ENCODE measurements around the gene KRTAP19-6. TPM values are rescaled to one million over a fixed set of nuclear protein-coding genes. Genes with fewer than 3 reads are reported as not detected.

The KRTAP19-6 gene
- total RNA-seq, 1 experiment from 2014 or later: not detected

DNA sequence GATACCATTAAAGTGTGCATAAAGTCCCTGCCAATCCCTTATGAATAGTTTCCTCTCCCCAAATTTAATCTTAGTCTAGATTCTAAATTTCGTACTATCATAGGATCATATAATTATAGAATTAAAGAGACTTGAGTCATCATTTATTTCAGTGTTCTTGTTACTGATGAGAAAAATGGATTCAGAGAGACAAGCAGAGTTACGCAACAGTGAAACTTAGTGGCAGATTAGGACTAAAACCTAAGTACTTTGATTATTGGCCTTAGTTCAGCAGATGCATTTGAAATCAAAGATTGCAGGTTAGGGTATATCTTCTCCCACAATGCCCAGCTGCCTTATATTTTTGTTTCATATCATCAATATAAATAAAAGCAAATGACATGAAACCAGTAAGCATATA is 20.3 kb upstream of the KRTAP19-6 start:
- no peaks in the 10 kb centered on the region for H4K20me1 ChIP-seq (ENCODE audit: insufficient read depth)
- CTCF ChIA-PET: no interaction called here
- TF ChIP-seq, protein P1, sequence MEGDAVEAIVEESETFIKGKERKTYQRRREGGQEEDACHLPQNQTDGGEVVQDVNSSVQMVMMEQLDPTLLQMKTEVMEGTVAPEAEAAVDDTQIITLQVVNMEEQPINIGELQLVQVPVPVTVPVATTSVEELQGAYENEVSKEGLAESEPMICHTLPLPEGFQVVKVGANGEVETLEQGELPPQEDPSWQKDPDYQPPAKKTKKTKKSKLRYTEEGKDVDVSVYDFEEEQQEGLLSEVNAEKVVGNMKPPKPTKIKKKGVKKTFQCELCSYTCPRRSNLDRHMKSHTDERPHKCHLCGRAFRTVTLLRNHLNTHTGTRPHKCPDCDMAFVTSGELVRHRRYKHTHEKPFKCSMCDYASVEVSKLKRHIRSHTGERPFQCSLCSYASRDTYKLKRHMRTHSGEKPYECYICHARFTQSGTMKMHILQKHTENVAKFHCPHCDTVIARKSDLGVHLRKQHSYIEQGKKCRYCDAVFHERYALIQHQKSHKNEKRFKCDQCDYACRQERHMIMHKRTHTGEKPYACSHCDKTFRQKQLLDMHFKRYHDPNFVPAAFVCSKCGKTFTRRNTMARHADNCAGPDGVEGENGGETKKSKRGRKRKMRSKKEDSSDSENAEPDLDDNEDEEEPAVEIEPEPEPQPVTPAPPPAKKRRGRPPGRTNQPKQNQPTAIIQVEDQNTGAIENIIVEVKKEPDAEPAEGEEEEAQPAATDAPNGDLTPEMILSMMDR (IDR thresholded peaks at IDR 0.05 in 2 of 3, conservative IDR thresholded peaks at IDR 0.05 in 1 of 3; ENCODE audit: borderline replicate concordance in 1 of 3, insufficient read depth in 1 of 3, low read depth in 2 of 3, low read length in 2 of 3): no peak
- TF ChIP-seq ZNF274 (IDR thresholded peaks at IDR 0.05; ENCODE audit: low read depth, low read length) (no peak), JUND (IDR thresholded peaks at IDR 0.05) (no peak), SIN3A (IDR thresholded peaks at IDR 0.05; ENCODE audit: low read depth) (no peak), EGR1 (IDR thresholded peaks at IDR 0.05; ENCODE audit: low read depth) (no peak), POLR2AphosphoS5 (IDR thresholded peaks at IDR 0.05; ENCODE audit: low read depth, low read length) (no peak), ZFX (IDR thresholded peaks at IDR 0.05) (no peak), RAD21 (IDR thresholded peaks at IDR 0.05; ENCODE audit: low read depth) (no peak), CEBPB (IDR thresholded peaks at IDR 0.05; ENCODE audit: low read depth) (no peak), ELF1 (IDR thresholded peaks at IDR 0.05; ENCODE audit: borderline replicate concordance, low read depth) (no peak), FOSL1 (IDR thresholded peaks at IDR 0.05; ENCODE audit: low read depth) (no peak), EZH2phosphoT487 (IDR thresholded peaks at IDR 0.05; ENCODE audit: borderline replicate concordance) (no peak), POLR2A (IDR thresholded peaks at IDR 0.05; ENCODE audit: borderline replicate concordance, extremely low read depth, insufficient read depth, insufficient read length) (no peak), YY1 (IDR thresholded peaks at IDR 0.05; ENCODE audit: extremely low read depth, insufficient replicate concordance, low read depth, low read length) (no peak), TCF7L2 (IDR thresholded peaks at IDR 0.05; ENCODE audit: borderline replicate concordance, extremely low read depth, insufficient read depth, insufficient read length) (no peak)
- TF ChIP-seq, protein P2, sequence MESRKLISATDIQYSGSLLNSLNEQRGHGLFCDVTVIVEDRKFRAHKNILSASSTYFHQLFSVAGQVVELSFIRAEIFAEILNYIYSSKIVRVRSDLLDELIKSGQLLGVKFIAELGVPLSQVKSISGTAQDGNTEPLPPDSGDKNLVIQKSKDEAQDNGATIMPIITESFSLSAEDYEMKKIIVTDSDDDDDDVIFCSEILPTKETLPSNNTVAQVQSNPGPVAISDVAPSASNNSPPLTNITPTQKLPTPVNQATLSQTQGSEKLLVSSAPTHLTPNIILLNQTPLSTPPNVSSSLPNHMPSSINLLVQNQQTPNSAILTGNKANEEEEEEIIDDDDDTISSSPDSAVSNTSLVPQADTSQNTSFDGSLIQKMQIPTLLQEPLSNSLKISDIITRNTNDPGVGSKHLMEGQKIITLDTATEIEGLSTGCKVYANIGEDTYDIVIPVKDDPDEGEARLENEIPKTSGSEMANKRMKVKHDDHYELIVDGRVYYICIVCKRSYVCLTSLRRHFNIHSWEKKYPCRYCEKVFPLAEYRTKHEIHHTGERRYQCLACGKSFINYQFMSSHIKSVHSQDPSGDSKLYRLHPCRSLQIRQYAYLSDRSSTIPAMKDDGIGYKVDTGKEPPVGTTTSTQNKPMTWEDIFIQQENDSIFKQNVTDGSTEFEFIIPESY (IDR thresholded peaks at IDR 0.05; ENCODE audit: extremely low read depth, insufficient replicate concordance, low read length): no peak
- TF ChIP-seq, protein P3, sequence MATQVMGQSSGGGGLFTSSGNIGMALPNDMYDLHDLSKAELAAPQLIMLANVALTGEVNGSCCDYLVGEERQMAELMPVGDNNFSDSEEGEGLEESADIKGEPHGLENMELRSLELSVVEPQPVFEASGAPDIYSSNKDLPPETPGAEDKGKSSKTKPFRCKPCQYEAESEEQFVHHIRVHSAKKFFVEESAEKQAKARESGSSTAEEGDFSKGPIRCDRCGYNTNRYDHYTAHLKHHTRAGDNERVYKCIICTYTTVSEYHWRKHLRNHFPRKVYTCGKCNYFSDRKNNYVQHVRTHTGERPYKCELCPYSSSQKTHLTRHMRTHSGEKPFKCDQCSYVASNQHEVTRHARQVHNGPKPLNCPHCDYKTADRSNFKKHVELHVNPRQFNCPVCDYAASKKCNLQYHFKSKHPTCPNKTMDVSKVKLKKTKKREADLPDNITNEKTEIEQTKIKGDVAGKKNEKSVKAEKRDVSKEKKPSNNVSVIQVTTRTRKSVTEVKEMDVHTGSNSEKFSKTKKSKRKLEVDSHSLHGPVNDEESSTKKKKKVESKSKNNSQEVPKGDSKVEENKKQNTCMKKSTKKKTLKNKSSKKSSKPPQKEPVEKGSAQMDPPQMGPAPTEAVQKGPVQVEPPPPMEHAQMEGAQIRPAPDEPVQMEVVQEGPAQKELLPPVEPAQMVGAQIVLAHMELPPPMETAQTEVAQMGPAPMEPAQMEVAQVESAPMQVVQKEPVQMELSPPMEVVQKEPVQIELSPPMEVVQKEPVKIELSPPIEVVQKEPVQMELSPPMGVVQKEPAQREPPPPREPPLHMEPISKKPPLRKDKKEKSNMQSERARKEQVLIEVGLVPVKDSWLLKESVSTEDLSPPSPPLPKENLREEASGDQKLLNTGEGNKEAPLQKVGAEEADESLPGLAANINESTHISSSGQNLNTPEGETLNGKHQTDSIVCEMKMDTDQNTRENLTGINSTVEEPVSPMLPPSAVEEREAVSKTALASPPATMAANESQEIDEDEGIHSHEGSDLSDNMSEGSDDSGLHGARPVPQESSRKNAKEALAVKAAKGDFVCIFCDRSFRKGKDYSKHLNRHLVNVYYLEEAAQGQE (IDR thresholded peaks at IDR 0.05; ENCODE audit: low read depth): no peak
- TF ChIP-seq, protein P4, sequence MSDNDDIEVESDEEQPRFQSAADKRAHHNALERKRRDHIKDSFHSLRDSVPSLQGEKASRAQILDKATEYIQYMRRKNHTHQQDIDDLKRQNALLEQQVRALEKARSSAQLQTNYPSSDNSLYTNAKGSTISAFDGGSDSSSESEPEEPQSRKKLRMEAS (IDR thresholded peaks at IDR 0.05): no peak
- TF ChIP-seq, protein P5, sequence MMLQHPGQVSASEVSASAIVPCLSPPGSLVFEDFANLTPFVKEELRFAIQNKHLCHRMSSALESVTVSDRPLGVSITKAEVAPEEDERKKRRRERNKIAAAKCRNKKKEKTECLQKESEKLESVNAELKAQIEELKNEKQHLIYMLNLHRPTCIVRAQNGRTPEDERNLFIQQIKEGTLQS (IDR thresholded peaks at IDR 0.05): no peak
- H2AFZ ChIP-seq (ENCODE audit: low read depth, low read length, poor library complexity, severe bottlenecking): no peak overlapping the region
- no TSS peak for BruUV-seq (replicated peaks)
- no peak overlapping the region for H3K4me2 ChIP-seq (ENCODE audit: low read length)
- RAD21 ChIA-PET (ENCODE audit: low non-redundant PET in 1 of 2, low total read pairs in 2 of 2, uncharacterized antibody in 2 of 2, unreplicated experiment in 2 of 2): no interaction called here
- no peaks in the 10 kb centered on the region for H3K4me1 ChIP-seq (ENCODE audit: control insufficient read depth in 1 of 2, insufficient read depth in 2 of 2, low read length in 2 of 2)
- H3K27ac ChIP-seq (ENCODE audit: low read depth, low read length): no peak overlapping the region
- POLR2A ChIA-PET: no interaction called here
- H3K36me3 ChIP-seq (ENCODE audit: control insufficient read depth in 1 of 2, insufficient read depth in 2 of 2, low read length in 2 of 2): no peaks in the 10 kb centered on the region
- no peaks in the 10 kb centered on the region for H3K27me3 ChIP-seq (ENCODE audit: insufficient read depth, low read length)
- DNase-seq (ENCODE audit: low read depth, low spot score): no peak
- no peak overlapping the region for H3K9ac ChIP-seq (ENCODE audit: low read length)
- H3K9me3 ChIP-seq (ENCODE audit: control insufficient read depth in 1 of 2, insufficient read depth in 1 of 2, low read depth in 1 of 2, low read length in 2 of 2): peaks cover 0 to 15% of the 10 kb centered on the region in 2 experiments; a peak in 3 of 4 replicates
- no peak for ATAC-seq
- H3K9me2 ChIP-seq (ENCODE audit: insufficient read depth): no peaks in the 10 kb centered on the region
- no peak overlapping the region for H3K4me3 ChIP-seq (replicated peaks in 1 of 2; ENCODE audit: low read depth in 1 of 2, low read length in 2 of 2)
- intact Hi-C loops (cut with micrococcal nuclease): no loop called here
- H3K79me2 ChIP-seq (ENCODE audit: insufficient read depth, low read length): no peaks in the 10 kb centered on the region

All from HCT116 (cell line).